Right lobe of liver (tissue), 4 donors: ENCODE results near the gene TMED1.

Source experiments
- CTCF ChIP-seq, 4 donors: fragments of 200-600 bp in 3 of 4; fragments of 450-650 bp in 1 of 4; IDR thresholded peaks; one replicate each; pipeline versions ENCODE4 v1.5.1 to v1.8.0; 2016 to 2022; ENCODE audit warnings: antibody characterized with exemption in 4 of 4, mild to moderate bottlenecking in 2 of 4
- POLR2A ChIP-seq: fragments of 450-650 bp; IDR thresholded peaks from one replicate; pipeline ENCODE4 v1.6.1; 2017; ENCODE audit warnings: antibody characterized with exemption, mild to moderate bottlenecking
- donor health status: DM: no; HTN: no; CAD: no.
- donor health status: DM: no; HTN: no; CAD: no.
- donor health status: DM: no; HTN: yes; CAD: no.

DNA sequence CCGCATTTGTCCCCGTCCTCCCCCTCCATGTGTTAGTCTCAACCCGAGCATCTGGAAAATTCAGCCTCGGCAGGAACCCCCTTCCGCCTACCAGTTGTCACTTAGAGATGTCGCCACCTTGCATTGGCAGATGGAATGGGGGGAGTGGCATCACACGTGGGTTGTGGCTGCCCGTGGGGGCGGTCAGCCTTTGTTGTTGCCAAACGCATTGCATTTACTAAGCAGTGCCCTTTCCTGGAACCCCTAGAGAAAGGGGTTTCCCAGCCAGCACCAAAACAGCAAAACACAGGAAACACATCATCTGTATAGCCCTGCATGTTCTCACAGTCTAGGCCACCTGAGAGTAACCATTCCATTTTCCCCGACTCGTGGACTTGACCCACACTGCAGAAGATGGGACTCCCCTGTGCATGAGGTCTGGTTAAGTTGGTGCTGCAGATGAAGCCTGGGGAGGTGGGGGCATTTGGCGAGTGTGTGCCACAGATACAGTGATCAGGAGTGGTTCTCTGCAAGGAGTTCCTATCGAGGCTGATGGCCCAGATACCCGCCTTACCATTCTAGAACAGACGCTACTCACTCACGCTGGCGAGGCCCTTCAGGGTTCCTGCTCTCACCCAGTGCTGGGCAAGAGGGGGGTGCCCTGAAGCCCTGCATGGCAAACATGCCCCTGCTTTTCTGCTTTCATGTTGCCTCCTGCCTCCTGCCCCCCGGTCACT, 38.3 kb downstream of the TMED1 start:
- no peak for TF ChIP-seq POLR2A
- no peak for TF ChIP-seq CTCF (IDR thresholded peaks at IDR 0.05)
